ENCODE results near the gene TRAF5. TPM values are rescaled to one million over a fixed set of nuclear protein-coding genes. Genes with fewer than 3 reads are reported as not detected.
A peak's percentile ranks its signal among the peaks of the same experiment; 100 is the strongest.

Gene TRAF5
- total and polyA plus RNA-seq, 12 donors: 1.3 to 5.5 (median 1.9) TPM

GRCh38 chr1:211340622-211341507 is 14.2 kb downstream of the TRAF5 start:
- H3K9me3 ChIP-seq: no peaks in the 10 kb centered on the region
- 94 to 95% methylated on average over 10 of the region's 10 CpGs for WGBS, 2 donors
- H3K27me3 ChIP-seq: no peaks in the 10 kb centered on the region
- intact Hi-C loops (cut with DNase I): no loop called here
- H3K4me1 ChIP-seq: peaks cover 0 to 30% (median 0%) of the 10 kb centered on the region in 9 donors
- ATAC-seq (peak in 2 of 8 donors; percentile 33 to 63), DNase-seq (no peak)
- no peak for TF ChIP-seq CTCF (IDR thresholded peaks at IDR 0.05)
- no peaks in the 10 kb centered on the region for H3K36me3 ChIP-seq
- no peak overlapping the region for H3K27ac ChIP-seq
- H3K4me3 ChIP-seq: no peak overlapping the region

- no peaks in the 10 kb centered on the region for H3K9me3 ChIP-seq
- H3K4me3 ChIP-seq: no peak overlapping the region
- H3K4me1 ChIP-seq: peaks cover 0 to 30% (median 0%) of the 10 kb centered on the region in 9 donors
- WGBS, 2 donors: 97 to 99% methylated on average over 1 of the region's 1 CpG
- no peaks in the 10 kb centered on the region for H3K27me3 ChIP-seq
- DNase-seq (no peak), ATAC-seq (no peak)
- intact Hi-C loops (cut with DNase I): no loop called here
- no peaks in the 10 kb centered on the region for H3K36me3 ChIP-seq
- TF ChIP-seq CTCF (IDR thresholded peaks at IDR 0.05): no peak
- no peak overlapping the region for H3K27ac ChIP-seq
These were observed 15.4 kb downstream of the TRAF5 start for GRCh38 chr1:211341999-211342398.

- ATAC-seq: no peak
These were observed 17.0 kb downstream of the TRAF5 start for GRCh38 chr1:211343607-211344006.

GRCh38 chr1:211344152-211344618 is 17.6 kb downstream of the TRAF5 start:
- H3K9me3 ChIP-seq: no peaks in the 10 kb centered on the region
- no peak for TF ChIP-seq CTCF (IDR thresholded peaks at IDR 0.05)
- intact Hi-C loops (cut with DNase I): no loop called here
- H3K27ac ChIP-seq: no peak overlapping the region
- 66 to 79% methylated on average over 6 of the region's 6 CpGs for WGBS, 2 donors
- H3K36me3 ChIP-seq: no peaks in the 10 kb centered on the region
- H3K4me3 ChIP-seq: no peak overlapping the region
- peaks cover 0 to 30% (median 0%) of the 10 kb centered on the region in 9 donors for H3K4me1 ChIP-seq
- ATAC-seq (peak in 2 of 8 donors; percentile 25 to 50), DNase-seq (no peak)
- H3K27me3 ChIP-seq: no peaks in the 10 kb centered on the region

More at GRCh38 chr1:211343607-211344006, 17.0 kb downstream of the TRAF5 start:
- no peak overlapping the region for H3K27ac ChIP-seq
- DNase-seq: no peak
- no peak for TF ChIP-seq CTCF (IDR thresholded peaks at IDR 0.05)
- no peaks in the 10 kb centered on the region for H3K27me3 ChIP-seq
- intact Hi-C loops (cut with DNase I): no loop called here
- H3K36me3 ChIP-seq: no peaks in the 10 kb centered on the region
- H3K4me3 ChIP-seq: no peak overlapping the region
- peaks cover 0 to 32% (median 0%) of the 10 kb centered on the region in 9 donors for H3K4me1 ChIP-seq
- no peaks in the 10 kb centered on the region for H3K9me3 ChIP-seq
- WGBS, 2 donors: 85 to 95% methylated on average over 4 of the region's 4 CpGs
